ENCODE results near the gene CDC42EP2. TPM values are rescaled to one million over a fixed set of nuclear protein-coding genes. Genes with fewer than 3 reads are reported as not detected.

The CDC42EP2 gene, protein sequence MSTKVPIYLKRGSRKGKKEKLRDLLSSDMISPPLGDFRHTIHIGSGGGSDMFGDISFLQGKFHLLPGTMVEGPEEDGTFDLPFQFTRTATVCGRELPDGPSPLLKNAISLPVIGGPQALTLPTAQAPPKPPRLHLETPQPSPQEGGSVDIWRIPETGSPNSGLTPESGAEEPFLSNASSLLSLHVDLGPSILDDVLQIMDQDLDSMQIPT
- polyA plus RNA-seq (ENCODE audit: insufficient read length), result 32.5 TPM

DNA sequence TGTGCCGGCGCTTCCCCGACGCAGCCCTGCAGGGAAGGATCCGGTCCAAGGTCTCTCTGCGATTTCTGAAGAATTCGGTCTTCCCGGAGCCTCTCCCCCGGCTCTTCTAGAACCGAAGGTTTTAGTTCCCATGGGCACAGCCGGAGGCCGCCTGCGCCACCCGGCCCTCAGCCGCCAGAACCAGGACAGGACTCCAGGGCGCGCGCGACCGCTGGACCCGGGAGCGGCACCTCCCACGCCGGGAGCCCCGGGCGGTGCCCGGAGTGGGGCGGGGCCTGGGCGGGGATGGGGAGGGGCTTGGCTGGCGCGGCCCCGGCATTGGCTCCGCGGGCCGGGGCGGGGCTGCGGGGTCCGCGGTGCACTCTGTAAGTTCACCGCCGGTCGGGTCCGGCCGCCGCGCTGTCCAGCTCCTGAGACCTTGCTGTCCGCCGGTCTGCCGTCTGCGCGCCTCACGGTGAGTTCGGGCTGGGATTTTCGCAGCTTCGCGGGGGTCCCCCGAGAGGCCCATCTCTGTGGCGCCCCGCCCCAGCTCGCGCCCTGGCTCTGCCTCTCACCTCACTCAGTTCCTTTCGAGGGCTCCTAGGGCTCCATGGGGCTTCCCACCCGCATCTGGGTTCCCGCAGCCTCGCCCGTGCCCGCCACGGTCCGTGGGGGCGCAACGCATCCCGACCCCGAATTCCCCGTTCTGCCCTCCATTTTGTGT lies at the start of gene CDC42EP2:
TSS of gene CDC42EP2 (plus strand) at position 366 of the 703 bp plus-strand sequence. CDS start 6,033 bp downstream, outside the sequence.
- no peak for DNase-seq (ENCODE audit: low read depth)

DNA sequence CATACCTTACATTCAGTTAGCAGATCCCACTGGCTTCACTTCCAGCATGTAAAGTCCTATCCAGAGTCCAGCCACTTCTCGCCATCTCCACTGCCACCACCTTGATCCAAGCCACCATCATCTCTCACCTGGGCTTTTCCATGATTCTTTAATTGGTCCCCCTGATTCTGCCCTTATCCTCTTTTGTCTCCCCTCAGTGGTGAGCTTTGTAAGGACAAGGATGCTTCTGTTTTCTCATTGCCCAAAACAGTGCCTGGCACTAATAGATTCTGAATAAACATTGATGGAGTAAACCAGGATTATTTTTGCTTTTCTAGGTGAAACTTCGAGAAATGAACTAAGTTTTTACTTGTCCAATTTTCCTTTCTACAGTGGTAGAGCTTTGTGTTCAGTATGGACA lies 48.5 kb upstream of the CDC42EP2 start:
- DNase-seq (ENCODE audit: low read depth), result no peak

DNA sequence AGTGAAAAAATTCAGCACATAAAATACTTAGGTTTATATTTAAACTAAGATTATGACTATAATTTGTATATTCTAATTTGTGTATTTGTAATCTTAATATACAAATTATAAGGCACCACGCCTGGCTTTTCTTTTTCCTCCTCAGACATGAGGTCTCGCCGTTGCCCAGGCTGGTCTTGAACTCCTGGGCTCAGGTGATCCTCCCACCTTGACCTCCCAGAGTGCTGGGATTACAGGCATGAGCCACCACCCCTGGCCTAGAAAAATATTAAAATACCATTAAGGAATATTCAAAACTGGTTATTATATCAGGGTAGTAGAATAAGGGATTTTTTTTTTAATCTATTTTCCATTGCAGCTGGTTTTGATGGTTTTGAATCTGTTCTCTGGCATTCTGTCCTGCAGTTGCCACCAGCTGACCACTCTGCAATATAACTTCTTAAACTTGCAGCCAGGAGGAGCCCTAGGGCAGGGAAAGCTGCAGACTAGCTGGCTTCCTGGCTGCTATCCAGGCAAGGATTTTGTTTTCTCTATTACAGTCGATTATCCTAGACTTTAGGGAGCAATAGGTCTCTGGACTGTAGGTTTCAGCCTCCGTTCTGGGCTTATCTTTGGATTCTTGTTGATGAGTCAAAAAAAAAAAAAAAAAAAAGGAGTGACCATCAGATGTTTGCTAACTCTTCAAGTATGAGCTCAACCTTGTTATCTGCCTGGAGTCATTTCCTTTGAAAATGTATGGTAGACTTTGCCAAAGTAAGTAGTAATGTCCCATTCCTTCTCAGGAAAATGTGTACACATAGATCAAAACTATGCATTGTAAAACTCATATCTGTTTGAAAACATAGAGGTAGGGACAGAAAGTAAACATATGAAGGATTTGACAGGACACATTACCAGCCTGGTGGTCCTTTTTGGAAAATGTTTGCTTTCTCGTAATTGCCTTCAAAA lies 39.7 kb upstream of the CDC42EP2 start:
- no peak for DNase-seq (ENCODE audit: low read depth)

DNA sequence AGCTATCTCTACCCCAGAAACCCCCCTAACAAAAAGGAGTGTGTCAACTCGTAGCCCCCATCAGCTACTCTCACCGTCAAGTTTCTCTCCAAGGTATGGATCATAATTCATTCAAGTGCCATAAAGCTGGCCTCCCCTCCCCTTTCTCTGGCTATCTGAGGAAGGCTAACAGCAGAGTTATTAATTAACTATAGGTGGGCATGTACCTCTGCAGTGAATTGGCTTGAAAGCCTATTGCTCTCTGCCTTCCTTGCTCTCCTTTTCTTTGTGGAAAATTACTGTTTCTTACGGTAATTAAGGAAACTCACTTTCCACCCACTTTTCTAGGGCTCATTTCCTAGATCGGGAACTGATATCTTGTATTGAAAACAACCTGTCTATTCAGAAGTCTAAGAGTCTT lies 38.8 kb upstream of the CDC42EP2 start:
- no peak for DNase-seq (ENCODE audit: low read depth)

DNA sequence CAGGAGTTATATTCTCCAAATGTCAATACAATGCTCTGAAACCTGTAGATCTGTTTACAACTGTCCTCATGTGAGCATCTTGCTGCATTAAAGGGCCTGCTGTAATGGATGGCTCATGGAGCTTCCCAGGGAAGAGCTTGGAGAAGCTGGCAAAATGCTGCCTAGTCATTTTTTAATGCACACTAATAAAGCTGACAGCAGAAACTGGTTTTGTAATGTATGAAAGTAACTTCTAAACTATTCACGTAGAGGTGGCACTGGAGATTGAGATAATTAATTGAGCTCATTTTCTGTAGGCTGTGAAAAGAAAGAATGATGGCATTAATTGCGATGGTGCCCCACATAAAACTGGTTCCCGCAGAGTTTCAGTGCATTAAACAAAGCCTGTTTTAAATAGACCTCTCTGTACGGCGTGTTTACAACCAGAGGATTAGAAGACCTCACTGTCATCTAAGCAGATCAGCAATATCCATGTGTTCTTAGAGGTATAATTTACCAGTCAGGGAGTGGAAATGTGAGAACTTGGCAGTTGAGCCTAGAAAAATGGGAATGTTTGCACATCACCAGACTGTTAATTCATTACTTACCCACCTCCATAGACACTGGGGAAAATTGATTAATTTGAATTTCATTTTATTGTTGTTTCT lies 36.9 kb upstream of the CDC42EP2 start:
- DNase-seq (ENCODE audit: low read depth), result no peak

DNA sequence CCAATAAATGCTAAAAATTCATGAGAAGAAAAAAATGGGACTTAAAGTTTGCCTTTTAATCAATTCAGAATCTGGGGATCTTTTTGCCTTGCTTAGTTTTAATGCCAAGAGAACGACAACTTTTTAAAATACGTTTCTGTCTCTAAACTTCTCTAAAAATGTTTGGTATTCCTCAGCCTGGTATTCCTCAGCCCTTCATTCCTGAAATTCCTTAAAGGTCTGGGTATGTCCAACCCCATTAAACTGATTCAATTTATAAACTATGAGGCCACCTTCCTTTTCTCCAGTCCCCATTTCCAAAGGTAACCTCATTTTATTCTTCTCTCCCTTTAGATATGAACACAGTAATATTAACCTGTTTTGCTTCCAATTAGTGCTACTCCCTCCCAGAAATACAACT lies 36.3 kb upstream of the CDC42EP2 start:
- DNase-seq (ENCODE audit: low read depth), result no peak

DNA sequence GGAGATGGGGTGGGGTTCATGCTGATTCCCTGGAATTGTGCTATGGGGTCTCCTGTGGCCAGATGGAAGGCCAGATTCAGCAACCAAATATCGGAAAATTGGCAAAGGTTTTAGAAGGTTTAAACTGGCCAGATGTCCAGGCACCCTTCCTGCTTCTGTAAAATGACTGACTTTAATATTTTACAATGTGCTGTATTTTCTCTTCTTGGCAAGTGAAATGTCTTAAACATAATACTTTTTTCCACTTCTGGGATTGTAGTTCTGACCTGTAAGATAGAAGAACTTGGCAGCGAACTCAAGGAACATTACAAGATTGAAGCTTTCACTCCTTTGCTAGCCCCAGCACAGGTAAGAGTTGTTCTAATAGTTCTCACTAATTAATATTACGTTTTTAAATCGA lies 35.4 kb upstream of the CDC42EP2 start:
- no peak for DNase-seq (ENCODE audit: low read depth)

DNA sequence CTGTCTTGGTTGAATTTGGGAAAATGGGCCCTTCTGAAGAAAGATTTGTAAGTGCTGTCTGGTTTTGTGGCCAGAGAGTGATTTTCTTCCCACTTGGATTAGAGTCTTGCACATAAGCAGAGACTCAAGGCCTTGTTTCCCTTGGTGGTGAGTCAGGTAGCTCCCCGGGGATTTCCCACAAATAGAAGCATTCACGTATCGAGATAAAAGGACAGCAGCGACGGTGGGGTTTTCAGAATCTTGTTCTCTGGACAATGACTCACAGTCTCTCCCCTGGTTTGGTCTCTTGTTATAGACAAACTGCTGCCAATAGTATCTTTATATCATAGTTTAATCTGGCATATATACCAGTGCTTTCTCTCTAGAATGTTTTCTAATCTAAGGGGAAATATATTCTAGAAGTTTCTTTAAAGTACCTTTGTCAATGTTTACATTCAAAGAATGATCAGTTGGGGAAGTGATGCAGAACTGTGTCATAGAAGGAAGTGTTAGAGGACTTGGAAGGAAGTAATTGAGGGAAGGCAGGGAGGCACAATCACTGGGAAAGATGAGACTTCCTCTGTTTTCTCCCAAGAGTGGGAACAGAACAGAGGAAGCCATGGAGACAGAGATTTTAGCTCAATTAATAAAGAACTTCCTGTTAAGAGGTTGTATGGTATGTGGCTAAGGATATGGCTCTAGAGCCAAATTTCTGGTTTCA lies 34.8 kb upstream of the CDC42EP2 start:
- DNase-seq (ENCODE audit: low read depth), result no peak

DNA sequence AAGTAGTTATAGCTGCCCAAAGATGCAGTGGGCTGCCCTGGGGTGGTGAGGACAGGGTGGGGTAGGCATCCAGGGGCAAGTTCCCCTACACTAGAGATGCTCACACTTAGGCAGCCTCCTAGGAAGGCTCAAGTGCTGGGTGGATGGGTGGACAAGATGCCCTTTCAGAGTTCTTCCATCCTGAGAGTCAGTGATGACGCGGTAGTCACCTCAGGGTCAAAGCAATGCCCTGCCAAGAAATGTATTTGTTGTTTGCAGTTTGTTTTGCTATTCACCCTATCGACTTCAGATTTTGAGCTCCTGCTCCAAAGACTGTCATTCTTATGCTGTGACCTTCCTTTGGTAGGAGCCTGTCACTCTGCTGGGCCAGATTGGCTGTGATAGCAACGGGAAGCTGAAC lies 34.0 kb upstream of the CDC42EP2 start:
- DNase-seq (ENCODE audit: low read depth), result no peak

DNA sequence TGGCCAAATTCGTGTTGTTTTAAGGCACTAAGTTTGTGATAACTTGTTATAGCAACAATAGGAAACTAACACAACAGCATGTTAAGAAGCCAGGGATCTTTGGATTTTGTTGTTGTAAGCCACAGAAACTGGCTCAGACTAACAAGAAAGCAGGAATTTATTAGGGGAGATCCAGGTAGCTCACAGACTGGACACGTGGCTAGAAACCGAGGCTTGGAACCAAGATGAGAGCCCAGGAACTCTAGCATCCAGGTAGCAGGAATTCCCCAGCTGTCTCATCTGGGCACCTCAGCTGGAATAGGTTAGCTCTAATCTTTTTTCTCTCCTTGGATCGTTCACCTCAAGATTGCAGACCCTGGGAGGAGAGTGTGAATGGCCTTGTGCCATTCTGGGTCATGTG lies 28.0 kb upstream of the CDC42EP2 start:
- no peak for DNase-seq (ENCODE audit: low read depth)

DNA sequence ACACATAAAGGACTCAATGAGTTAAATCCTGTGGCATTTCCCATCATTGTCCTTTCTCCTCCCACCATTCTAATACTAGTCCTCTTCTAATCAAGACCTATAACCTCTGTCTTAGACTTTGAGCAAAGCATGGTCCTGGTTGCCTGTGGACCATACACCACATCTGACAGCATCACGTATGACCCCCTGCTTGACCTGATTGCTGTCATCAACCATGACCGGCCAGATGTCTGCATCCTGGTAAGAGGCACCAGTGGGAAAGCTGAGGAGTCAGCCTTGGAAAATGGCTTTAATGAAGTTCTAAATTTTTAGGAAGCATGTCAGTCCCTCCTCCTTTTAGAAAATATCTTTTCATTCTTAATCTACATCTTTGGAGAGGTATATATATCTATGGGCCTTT lies 27.1 kb upstream of the CDC42EP2 start:
- no peak for DNase-seq (ENCODE audit: low read depth)

DNA sequence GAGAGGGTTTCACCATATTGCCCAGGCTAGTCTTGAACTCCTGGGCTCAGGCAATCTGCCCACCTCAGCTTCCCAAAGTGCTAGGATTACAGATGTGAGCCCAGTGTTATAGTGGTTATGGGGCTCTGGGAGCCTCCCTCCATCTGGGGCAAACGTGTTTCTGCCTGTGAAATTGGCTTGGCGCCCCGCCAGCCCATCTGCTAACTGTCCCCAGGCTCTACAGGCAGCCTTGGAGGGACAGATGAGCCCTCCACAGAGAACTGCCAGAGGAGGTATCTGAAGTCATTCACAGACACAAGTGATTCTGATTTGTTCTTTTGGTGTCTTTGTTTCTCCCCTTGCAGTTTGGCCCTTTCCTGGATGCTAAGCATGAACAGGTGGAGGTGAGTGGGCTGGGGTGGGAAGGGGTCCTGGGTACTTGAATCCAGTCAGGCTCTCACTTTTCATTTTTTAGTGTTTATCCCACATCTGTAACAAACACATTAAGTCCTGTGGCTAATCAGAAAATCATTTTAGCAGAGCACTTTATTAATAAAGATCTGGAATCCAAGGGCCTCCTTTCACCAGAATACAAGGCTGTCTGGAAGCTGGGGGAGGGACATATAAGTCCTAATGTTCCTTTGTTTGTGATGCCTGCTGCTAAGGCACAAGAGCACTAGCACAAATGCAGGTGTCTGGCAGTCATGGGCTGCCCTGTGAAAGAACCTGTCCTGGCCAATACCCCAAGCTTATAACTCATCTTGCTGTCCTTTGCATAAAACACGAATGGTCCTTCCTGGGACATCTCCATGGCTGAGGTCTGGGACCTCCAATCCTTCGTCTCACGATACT lies 25.7 kb upstream of the CDC42EP2 start:
- no peak for DNase-seq (ENCODE audit: low read depth)

DNA sequence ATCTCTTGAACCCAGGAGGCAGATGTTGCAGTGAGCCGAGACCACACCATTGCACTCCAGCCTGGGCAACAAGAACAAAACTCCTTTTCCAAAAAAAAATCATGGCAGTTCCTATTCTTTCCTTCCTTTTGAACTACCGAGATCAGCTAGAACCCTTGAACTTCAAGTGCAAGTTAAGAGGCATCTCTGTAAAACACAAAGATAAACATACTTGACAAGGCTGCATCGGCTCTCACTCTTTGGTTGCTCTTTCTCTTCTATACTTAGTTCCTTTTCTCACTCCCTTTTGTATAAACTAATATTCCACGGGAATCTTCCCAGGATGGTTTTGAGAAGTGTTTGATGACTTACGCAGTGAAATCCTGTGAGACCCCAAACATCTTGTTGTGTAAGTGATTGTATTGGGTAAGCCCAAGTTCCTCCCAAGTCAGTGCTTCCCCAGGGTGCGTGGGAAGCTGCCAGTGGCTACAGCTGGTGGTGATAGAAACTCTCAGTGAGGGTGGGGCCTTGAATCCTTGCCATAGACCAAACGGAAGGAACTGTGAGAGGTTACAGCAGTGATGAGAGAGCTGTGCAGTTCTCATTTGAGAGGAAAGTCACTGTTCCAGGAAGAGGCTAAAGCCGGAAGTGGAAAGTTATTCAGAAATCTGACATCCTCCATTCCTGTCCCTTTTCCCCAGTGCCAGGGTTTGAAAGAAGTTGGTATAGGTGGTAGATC lies 24.1 kb upstream of the CDC42EP2 start:
- DNase-seq (ENCODE audit: low read depth), result peak; percentile 93

DNA sequence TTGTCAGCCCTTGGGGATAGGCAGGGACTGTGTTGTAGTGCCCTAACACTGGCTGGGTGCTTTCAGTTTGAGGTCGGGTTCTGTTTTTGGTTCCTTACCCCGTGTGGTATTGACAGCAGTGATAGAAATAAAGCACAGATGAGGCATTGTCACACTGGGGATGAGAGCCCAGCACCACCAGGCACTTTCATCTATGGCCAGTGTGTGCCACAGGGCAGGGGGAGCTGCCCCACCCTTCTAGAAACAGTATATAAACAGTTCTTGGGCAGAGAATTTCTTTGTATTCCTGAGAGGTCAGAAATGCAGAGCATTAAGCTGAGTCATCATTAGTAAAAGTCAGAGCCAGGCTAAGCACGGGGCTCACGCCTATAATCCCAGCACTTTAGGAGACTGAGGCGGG lies 23.1 kb upstream of the CDC42EP2 start:
- no peak for DNase-seq (ENCODE audit: low read depth)

DNA sequence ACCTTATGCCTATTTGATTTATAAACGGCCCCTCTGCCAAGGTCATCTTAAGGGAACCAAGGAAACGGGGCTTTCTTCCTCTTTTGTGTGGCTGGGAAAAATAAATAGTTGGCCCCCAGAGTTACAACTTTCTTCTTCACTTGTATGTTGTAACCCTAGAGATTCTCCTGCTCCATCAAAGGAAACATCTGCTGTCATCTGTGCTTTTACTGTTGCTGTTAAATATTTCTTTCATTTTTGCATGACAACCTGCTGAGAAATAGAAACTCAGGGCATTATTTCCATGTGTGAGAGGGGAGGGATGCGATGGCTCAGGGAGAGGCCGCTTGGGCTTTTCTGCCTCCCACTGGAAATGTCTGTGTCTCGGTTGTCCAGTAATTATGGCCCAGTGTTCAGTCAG lies 21.8 kb upstream of the CDC42EP2 start:
- no peak for DNase-seq (ENCODE audit: low read depth)

DNA sequence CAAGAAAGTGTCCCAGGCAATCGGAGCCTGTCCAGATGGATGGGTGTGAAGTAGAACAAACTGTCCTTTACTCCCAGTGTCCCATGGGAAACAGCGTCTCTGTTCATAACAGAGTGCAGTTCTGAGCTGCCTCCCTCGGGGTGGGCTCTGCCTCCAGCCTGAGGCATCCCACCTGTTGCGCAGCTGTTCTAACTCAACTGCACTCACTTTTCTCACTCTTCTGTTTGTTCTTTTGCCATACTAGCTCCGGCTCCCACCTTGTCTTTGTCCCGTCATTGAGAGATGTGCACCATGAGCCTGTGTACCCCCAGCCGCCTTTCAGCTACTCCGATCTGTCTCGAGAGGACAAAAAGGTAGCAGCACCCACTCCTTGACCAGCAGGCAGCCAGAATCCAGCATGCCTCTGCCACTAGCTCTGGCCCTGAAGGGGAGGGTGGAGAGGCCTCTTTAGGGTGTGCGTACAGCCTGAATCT lies 20.7 kb upstream of the CDC42EP2 start:
- DNase-seq (ENCODE audit: low read depth), result no peak

DNA sequence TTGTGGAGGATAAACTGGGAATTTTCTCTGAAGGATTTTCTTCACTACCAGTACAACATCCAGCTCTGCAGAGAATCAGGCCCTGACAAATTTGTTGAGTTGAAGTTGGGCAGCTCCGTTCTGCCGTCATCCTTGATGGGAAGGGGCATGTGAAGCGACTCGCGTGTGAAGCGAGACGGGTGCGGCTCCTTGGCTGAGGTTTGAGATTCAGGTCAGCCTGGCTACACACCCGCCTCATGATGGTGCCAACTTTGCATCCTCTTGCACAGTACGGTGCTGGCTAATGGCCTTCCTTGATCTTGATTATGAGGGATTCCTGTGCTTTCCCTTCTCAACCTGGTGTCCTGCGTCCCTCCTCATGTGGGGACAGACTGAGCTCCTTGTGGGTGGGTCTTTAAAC lies 19.7 kb upstream of the CDC42EP2 start:
- no peak for DNase-seq (ENCODE audit: low read depth)

DNA sequence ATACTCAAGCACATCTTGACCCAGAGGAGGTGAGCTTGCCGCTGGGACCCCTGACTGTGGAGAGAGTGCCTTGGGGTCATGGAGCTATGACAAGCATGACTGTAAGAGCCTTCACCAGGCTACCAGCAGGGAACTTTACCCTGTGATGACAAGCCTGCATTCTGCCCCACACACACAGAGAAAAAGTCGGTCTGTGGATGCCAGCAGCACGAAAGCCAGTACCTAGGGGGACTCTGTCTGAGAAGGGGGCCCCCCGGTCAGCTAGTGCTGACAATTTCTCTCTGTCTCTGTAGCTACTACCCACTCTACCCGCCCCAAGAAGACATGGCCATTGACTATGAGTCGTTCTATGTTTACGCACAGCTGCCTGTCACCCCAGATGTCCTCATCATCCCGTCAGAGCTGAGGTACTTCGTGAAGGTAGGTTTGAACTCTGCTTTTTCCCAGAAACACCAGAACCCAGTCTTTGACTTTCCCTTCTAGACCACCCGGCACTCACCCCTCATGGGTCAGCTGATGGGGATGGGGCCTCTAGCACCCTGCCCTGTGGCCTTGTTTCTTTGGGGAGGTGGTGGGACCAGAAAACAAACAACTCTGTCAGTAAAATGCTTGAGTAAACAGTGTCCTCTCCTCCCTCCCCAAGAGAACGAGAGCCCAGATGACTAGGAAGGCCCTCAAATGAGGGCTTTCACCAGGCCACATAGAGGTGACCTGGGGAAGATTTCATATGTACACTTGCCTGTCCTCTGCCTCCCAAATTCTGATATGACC lies 18.9 kb upstream of the CDC42EP2 start:
- no peak for DNase-seq (ENCODE audit: low read depth)
